Erythroblast (primary cell): ENCODE data around the gene FMN1.

ENCODE experiments used
- DNase-seq, 2 experiments: peaks; one replicate each; lab custom pipeline; 2025; lab: John Stamatoyannopoulos, UW
- GATA1 ChIP-seq: IDR thresholded peaks from 2 replicates; pipeline ENCODE4 v1.6.1; 2011; ENCODE audit warnings: low read depth, mild to moderate bottlenecking, control low read depth, low read length, moderate library complexity
- POLR2A ChIP-seq: IDR thresholded peaks from 2 replicates; pipeline ENCODE4 v1.6.1; 2011; ENCODE audit warnings: mild to moderate bottlenecking, low read length

The FMN1 gene

DNA sequence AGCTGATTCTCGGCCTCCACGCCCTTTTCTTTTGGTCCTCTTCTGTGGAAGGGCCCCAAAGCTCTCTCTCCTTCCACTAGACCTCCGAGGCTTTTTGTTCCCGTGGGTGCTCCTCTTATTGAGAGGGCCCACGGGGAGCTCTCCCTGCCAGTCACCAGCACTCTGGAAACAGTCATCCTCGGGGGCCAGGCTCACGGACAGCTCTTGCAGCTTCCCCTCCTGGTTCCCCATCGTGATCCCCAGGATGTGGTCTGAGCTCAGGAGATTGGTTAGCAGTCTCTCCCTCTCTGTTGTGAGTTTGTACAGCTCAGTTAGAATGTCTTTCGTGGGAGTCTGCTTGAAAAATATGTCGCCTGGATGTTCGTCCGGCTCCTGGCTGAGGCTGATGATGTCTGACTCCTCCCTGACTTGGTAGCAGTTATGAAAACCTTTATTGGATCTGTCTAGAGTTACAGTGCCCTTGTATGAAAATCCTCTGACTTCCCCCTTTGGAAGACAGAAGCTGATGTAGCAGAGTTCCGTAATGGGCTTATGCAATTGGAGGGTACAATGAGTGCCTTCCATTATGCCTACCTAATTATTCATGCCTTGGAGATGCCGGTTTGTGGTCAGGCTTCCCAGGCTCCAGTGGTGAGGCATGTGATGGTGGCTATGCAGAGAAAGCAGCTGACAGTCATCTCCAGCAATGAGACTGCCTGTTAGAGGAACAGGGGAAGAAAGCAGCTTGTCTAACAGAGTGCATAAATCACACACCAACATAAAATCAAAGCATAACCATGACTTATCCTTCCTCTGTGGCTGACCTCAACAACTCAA lies 40.0 kb downstream of the FMN1 start:
- no peak for TF ChIP-seq POLR2A
- no peak for TF ChIP-seq GATA1
- DNase-seq: no peak

- DNase-seq: no peak
- TF ChIP-seq GATA1: no peak
- no peak for TF ChIP-seq POLR2A
Measured at GRCh38 chr15:33153548-33153947, 41.0 kb downstream of the FMN1 start.

DNA sequence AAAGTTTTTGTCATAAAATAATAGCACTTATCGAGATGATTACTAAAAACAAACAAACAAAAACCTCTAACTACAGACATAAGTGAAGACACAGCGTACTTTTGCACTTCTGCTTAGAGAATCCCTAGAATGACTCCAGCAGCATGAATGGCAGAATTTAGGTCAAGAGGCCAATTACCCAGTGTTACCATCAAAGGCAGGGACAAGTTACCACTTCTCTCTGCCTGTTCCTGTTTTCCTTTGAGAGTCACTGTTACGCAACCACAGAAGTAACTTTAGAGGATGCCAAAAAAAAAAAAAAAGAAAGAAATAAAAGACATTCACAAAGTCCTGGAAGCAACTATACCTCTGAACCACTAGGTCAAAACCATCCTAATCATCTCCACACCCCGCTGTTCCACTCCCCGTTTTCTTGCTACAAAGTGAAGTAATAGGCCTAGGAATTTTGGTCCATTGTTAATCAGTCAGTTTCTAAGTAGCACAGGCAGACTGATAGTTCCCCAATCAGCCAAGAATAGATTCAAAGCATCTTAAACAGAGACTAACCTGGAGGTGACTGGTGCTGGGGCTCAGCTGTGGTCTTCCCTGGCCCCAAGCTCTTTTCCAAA lies 41.9 kb downstream of the FMN1 start:
- no peak for DNase-seq
- TF ChIP-seq POLR2A (no peak), GATA1 (no peak)

- TF ChIP-seq POLR2A (no peak), GATA1 (no peak)
- DNase-seq: no peak
Measured at GRCh38 chr15:33150971-33151370, 43.5 kb downstream of the FMN1 start.

DNA sequence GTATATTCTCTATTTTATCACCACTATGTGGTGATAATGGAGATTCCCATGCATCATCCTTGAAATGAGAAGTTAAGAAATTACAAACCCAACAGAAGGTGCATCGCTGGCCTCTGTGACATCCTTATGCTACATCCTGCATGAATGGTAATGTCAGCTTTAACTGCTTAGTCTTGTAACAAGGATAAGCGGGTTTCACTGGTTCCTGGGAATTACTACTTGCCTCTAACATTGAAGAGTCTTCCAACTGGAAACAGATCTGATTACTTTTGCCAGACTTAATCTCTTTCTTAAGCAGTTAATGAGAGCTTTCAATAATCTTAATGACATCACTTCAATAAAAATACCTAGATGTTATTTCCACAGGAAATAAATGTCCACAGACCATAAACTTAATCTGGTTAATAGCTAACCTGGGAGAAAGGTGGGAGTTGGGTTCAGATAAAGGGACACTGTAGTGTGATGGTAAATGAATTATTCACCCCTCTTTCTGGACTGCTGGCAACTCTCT lies 44.0 kb downstream of the FMN1 start:
- TF ChIP-seq GATA1 (no peak), POLR2A (no peak)
- DNase-seq: no peak

DNA sequence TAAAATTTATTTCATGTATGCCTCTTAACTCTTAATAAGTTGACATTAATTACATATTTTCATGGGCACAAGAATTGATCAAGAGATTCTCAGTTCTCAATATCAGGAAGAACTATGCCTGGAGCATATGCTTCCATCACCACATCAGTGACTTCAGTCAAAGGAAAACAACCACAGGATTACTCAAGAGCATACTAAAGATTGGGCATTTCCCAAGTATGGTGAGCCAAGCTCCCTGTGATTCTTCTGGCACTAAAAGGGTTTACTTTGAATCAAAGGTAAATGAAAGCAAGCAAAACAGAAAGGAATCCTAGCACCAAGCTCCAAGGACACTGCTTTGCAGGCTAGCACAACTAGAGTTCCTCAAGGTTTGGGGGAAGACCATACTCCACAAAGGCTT lies 44.6 kb downstream of the FMN1 start:
- no peak for DNase-seq
- TF ChIP-seq POLR2A: no peak
- no peak for TF ChIP-seq GATA1

DNA sequence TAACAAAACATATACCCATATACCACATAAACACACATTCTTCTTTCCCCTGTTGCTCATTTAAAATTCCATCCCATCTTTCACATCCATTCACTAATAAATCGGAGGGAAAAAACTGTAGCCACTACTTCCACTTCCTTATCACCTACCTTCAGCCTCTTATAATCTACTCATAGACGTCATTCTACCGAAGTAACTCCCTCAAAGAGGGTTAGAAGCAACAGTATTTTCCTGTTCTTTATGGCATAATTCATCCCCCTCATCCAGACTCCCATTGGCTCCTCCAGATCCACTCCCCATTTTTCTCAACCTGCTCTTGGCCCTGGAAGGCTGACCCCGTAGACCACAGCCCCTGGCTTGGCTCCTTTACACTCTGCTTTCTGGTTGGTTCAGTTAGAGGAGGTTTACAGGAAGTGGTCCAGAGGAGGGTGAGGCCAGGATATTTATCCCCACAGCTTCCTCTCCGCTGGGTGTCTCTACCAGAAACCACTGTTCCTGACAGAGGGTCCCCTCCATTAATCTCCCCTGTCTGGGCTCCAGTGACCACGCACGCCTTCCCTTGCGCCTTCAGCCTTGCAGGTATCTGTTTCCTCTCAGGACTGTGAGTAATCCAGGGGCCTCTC lies 46.3 kb downstream of the FMN1 start:
- peak in 1 of 2 experiments; percentile 25 for DNase-seq
- TF ChIP-seq GATA1 (no peak), POLR2A (no peak)

DNA sequence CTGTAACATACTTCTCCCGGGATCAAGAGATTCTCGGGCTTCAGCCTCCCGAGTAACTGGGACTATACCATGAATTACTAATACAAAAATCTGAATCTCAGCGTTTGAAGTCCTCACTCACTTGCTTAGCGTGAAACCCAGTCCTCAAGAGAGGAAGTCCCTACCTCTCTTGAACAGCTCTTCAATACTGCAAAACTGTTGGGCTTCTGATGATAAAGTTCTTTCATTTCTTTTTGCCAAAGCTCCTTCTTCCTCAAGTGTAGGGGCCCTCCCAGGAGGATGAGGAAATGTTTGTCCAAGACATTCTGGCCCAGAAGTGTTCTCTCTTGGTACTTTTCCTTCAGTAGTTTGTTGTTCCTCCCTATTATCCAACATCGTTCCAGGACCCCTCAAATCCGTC lies 48.5 kb downstream of the FMN1 start:
- DNase-seq: no peak
- TF ChIP-seq POLR2A (no peak), GATA1 (no peak)

DNA sequence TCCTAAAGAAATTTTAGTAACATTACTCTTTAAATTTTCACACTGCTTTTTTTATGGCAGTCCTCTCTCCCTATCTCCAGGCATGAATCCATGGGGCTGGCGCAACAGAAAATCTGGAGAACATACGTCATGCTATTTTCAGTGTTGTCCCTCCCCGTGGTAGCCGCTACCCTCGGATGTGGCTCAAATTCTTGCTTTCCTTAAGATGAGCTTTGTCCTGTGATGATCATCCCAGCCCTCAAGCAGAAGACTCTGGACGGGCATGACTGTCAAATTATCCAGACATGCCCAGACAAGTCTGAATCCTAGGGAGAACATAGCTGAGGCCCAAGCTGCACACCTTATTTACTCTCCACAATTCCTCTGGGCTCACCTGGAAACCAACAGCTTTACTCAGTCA lies 49.1 kb downstream of the FMN1 start:
- peak in 1 of 2 experiments; percentile 29 for DNase-seq
- TF ChIP-seq POLR2A (no peak), GATA1 (no peak)

GRCh38 chr15:33142708-33143107 lies 51.8 kb downstream of the FMN1 start:
- no peak for TF ChIP-seq GATA1
- no peak for TF ChIP-seq POLR2A
- no peak for DNase-seq

DNA sequence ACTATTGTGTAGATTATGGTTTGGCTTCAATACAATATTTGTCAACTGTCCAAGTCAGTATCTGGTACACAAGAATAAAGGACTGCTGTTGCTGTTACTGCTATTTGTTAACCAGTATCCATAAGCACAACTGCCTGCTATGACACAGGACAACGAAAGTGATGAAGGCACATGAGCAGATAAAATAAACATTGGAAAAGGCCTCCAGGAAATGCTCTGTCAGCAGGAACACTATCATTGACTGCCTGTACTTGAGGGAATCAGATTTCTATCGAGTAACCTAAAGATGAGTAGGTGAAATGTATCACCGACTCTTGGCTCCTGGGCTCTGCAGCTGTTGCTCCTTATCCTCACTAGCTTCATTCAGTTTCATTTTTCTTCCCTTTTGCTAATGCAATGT lies 56.5 kb downstream of the FMN1 start:
- TF ChIP-seq GATA1 (no peak), POLR2A (no peak)
- no peak for DNase-seq

- TF ChIP-seq POLR2A: no peak
- no peak for TF ChIP-seq GATA1
- no peak for DNase-seq
Measured at GRCh38 chr15:33137101-33137500, 57.4 kb downstream of the FMN1 start.

GRCh38 chr15:33136353-33136752 lies 58.2 kb downstream of the FMN1 start:
- no peak for TF ChIP-seq POLR2A
- no peak for TF ChIP-seq GATA1
- no peak for DNase-seq

- TF ChIP-seq GATA1 (no peak), POLR2A (no peak)
Measured at GRCh38 chr15:33135355-33135781, 59.1 kb downstream of the FMN1 start.

More at GRCh38 chr15:33135355-33135781, 59.1 kb downstream of the FMN1 start:
- DNase-seq: no peak
